Measurements from ENCODE around the gene GIMD1. TPM values are rescaled to one million over a fixed set of nuclear protein-coding genes. Genes with fewer than 3 reads are reported as not detected.

Gene GIMD1
- total and polyA plus RNA-seq, 2 experiments from 2014 or later, result not detected

- H3K27me3 ChIP-seq, result no peaks in the 10 kb centered on the region
- no peak for TF ChIP-seq CTCF (IDR thresholded peaks at IDR 0.05; ENCODE audit: low read depth, low read length)
- H3K36me3 ChIP-seq, result no peaks in the 10 kb centered on the region
- H3K9me3 ChIP-seq (ENCODE audit: low read depth), result no peaks in the 10 kb centered on the region
- DNase-seq (ENCODE audit: low read depth in 1 of 2, low spot score in 1 of 2), result no peak
- no peaks in the 10 kb centered on the region for H3K4me1 ChIP-seq (ENCODE audit: low read depth)
- no peak overlapping the region for H3K4me3 ChIP-seq
- no peak overlapping the region for H3K27ac ChIP-seq
Observed at GRCh38 chr4:106395582-106395981, 27.0 kb upstream of the GIMD1 start.

GRCh38 chr4:106385853-106386393 is 17.3 kb upstream of the GIMD1 start:
- H3K4me1 ChIP-seq (ENCODE audit: low read depth), result no peaks in the 10 kb centered on the region
- no peak for DNase-seq (ENCODE audit: low read depth in 1 of 2, low spot score in 1 of 2)
- H3K27me3 ChIP-seq, result no peaks in the 10 kb centered on the region
- H3K36me3 ChIP-seq, result no peaks in the 10 kb centered on the region
- H3K9me3 ChIP-seq (ENCODE audit: low read depth), result no peaks in the 10 kb centered on the region
- TF ChIP-seq CTCF (IDR thresholded peaks at IDR 0.05; ENCODE audit: low read depth, low read length), result no peak
- H3K4me3 ChIP-seq, result no peak overlapping the region
- no peak overlapping the region for H3K27ac ChIP-seq

- Histone ChIP-seq H3K4me1 (ENCODE audit: low read depth) (no peaks in the 10 kb centered on the region), H3K9me3 (ENCODE audit: low read depth) (no peaks in the 10 kb centered on the region), H3K27ac (no peak overlapping the region), H3K36me3 (no peaks in the 10 kb centered on the region), H3K27me3 (no peaks in the 10 kb centered on the region), H3K4me3 (no peak overlapping the region)
- TF ChIP-seq CTCF (IDR thresholded peaks at IDR 0.05; ENCODE audit: low read depth, low read length), result no peak
- no peak for DNase-seq (ENCODE audit: low read depth in 1 of 2, low spot score in 1 of 2)
Observed at GRCh38 chr4:106384878-106385277, 16.3 kb upstream of the GIMD1 start.

DNA sequence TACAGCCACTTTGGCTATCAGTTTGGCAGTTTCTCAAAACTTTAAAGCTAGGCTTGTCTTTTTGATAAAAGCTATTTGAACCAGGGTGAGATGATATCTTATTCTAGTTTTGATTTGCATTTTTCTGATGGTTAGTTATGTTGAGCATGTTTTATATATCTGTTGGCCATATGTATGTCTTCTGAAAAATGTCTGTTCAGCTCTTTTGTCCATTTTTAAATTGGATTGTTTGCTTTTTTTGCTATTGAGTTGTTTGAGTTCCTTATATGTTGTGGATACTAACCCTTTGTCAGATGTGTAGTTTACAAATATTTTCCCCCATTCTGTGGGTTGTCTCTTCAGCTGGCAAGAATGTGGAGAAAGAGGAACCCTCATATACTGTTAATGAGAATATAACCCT is 11.6 kb upstream of the GIMD1 start:
- Histone ChIP-seq H3K27me3 (no peaks in the 10 kb centered on the region), H3K36me3 (no peaks in the 10 kb centered on the region), H3K9me3 (ENCODE audit: low read depth) (no peaks in the 10 kb centered on the region), H3K4me3 (no peak overlapping the region), H3K27ac (no peak overlapping the region), H3K4me1 (ENCODE audit: low read depth) (no peaks in the 10 kb centered on the region)
- no peak for TF ChIP-seq CTCF (IDR thresholded peaks at IDR 0.05; ENCODE audit: low read depth, low read length)
- no peak for DNase-seq (ENCODE audit: low read depth in 1 of 2, low spot score in 1 of 2)

DNA sequence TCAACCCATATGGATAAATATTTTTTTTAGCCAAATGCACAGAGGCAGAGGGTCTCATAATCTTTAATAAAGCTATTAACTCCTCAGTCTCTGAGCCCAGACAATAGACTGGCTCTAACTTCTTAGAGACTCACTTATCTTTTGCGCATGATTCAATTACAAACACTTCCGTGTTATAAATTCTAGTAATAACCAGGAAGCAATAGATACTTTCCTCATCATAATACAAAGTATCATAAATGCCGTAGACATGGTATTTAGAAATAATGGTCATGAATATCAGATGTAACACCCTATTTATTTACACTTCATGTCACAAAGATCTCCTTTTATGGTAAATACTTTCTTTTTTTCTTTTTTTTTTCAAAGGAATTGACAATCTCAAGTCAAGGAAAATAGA is 4.4 kb upstream of the GIMD1 start:
- Histone ChIP-seq H3K9me3 (ENCODE audit: low read depth) (no peaks in the 10 kb centered on the region), H3K27me3 (no peaks in the 10 kb centered on the region), H3K4me1 (ENCODE audit: low read depth) (peaks cover 8% of the 10 kb centered on the region), H3K27ac (no peak overlapping the region), H3K36me3 (no peaks in the 10 kb centered on the region), H3K4me3 (no peak overlapping the region)
- no peak for TF ChIP-seq CTCF (IDR thresholded peaks at IDR 0.05; ENCODE audit: low read depth, low read length)
- DNase-seq (ENCODE audit: low read depth in 1 of 2, low spot score in 1 of 2), result no peak

- no peaks in the 10 kb centered on the region for H3K36me3 ChIP-seq
- no peak overlapping the region for H3K4me3 ChIP-seq
- H3K4me1 ChIP-seq (ENCODE audit: low read depth), result peaks cover 8% of the 10 kb centered on the region
- H3K27ac ChIP-seq, result no peak overlapping the region
- no peak for DNase-seq (ENCODE audit: low read depth in 1 of 2, low spot score in 1 of 2)
- no peak for TF ChIP-seq CTCF (IDR thresholded peaks at IDR 0.05; ENCODE audit: low read depth, low read length)
- H3K27me3 ChIP-seq, result no peaks in the 10 kb centered on the region
- H3K9me3 ChIP-seq (ENCODE audit: low read depth), result no peaks in the 10 kb centered on the region
Observed at GRCh38 chr4:106371161-106371560, 2.6 kb upstream of the GIMD1 start.

Data from cardiac muscle cell (in vitro differentiated cells and primary cell).